Stimulated activated CD4-positive, alpha-beta T cell treated with anti-CD3 and anti-CD28 coated beads, Interleukin-4, amount 100 ng/mL, for 24 hours (primary cell): Measurements from ENCODE around the gene CPSF4L.

ENCODE experiments used
- DNase-seq: peaks from one replicate; pipeline ENCODE4 v3.0.0-alpha.2; 2020

Gene CPSF4L

DNA sequence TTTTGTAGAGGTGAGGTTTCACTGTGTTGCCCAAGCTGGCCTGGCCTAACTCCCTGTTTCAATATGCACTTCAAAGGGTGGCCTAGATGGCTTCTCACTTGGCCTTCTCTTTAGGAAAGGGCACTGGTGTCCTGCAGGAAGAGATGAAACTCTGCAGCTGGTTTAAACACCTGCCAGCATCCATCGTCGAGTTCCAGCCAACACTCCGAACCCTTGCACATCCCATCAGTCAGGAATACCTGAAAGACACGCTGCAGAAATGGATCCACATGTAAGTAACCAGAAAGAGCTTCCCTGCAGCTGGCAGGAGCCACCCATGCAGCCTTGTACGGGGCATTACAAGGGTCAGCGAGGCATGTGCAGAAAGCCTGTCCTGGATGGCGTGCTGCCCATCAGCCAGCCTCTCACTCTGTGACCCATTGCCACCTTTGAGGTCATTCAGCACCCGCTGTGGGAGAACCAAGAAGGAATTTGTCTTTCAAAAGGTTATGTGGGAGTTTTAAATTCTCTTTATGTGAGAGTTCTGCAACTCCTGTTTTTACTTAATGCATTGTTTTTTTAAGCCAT is 61.8 kb downstream of the CPSF4L start:
- DNase-seq: no peak

DNA sequence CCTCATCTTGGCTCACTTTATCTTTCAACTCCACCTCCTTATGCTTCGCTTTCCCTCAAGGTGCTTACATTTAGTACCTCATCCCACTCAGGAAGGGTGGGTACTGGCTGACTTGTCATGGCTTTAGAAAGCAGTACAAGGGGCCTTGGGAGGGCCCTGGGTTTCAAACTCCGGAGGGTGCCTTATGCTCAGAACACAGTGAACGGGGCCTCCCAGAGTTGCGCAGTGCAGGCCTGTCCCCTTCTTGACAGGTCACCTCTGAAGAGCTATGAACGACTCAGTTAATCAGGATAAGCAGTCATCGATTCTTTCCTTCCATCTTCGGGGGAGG is 62.8 kb downstream of the CPSF4L start:
- no peak for DNase-seq
